Measurements from ENCODE around the gene MADD. TPM values are rescaled to one million over a fixed set of nuclear protein-coding genes. Genes with fewer than 3 reads are reported as not detected.

The MADD gene
- total and polyA plus RNA-seq, 10 of the 15 experiments (the other 5 are each of a cell fraction or from before 2014, with no cell fraction given) = 0.47 to 35.4 (median 17.6) TPM

GRCh38 chr11:47256374-47256773 is 13.6 kb upstream of the MADD start:
- H3K9ac ChIP-seq (ENCODE audit: control insufficient read depth, insufficient read depth, low read length) = no peak overlapping the region
- RAD21 ChIA-PET (ENCODE audit: unreplicated experiment) = interaction anchor here (0.7 kb wide), 1 partner anchor 10 kb away, joined by 3 read pairs; no protein-coding TSS in a partner anchor
- no peaks in the 10 kb centered on the region for H3K36me3 ChIP-seq (ENCODE audit: control insufficient read depth in 2 of 2, insufficient read depth in 2 of 2, low read length in 1 of 2)
- ATAC-seq (no peak), DNase-seq (ENCODE audit: low read depth, low spot score) (no peak), FAIRE-seq (no peak)
- H3K4me3 ChIP-seq = no peak overlapping the region
- SMC1A ChIA-PET (ENCODE audit: uncharacterized antibody, unreplicated experiment) = interaction anchor here (1.4 kb wide), 1 partner anchor 78 kb away, joined by 4 read pairs; no protein-coding TSS in a partner anchor
- TF ChIP-seq SREBF2 (IDR thresholded peaks at IDR 0.05; ENCODE audit: low read length) (no peak), HDGF (IDR thresholded peaks at IDR 0.05) (no peak), NFXL1 (IDR thresholded peaks at IDR 0.05; ENCODE audit: borderline replicate concordance) (no peak), MXI1 (IDR thresholded peaks at IDR 0.05; ENCODE audit: low read depth, low read length) (no peak), HSF1 (IDR thresholded peaks at IDR 0.05; ENCODE audit: low read depth, low read length) (no peak), ZNF622 (IDR thresholded peaks at IDR 0.05) (no peak), ASH2L (IDR thresholded peaks at IDR 0.05; ENCODE audit: borderline replicate concordance, low read depth) (no peak)
- H3K27me3 ChIP-seq (replicated peaks in 1 of 2; ENCODE audit: control insufficient read depth in 2 of 2, insufficient read depth in 2 of 2, low read length in 1 of 2) = no peaks in the 10 kb centered on the region
- no peak overlapping the region for H2AFZ ChIP-seq (ENCODE audit: control insufficient read depth, low read depth, low read length)
- WGBS (ENCODE audit: insufficient coverage, insufficient replicate concordance, low lambda C conversion rate, missing lambda C conversion rate) = 83% methylated on average over 3 of the region's 6 CpGs
- H3K4me1 ChIP-seq (ENCODE audit: control insufficient read depth, insufficient read depth, low read length) = no peaks in the 10 kb centered on the region
- POLR2A ChIA-PET = no interaction called here
- H4K20me1 ChIP-seq (ENCODE audit: control insufficient read depth, insufficient read depth) = no peaks in the 10 kb centered on the region
- H3K4me2 ChIP-seq (ENCODE audit: control insufficient read depth, insufficient read depth) = no peak overlapping the region
- H3K27ac ChIP-seq (ENCODE audit: control insufficient read depth, insufficient read depth) = no peak overlapping the region
- BruUV-seq (replicated peaks) = no TSS peak
- H3K9me3 ChIP-seq (replicated peaks; ENCODE audit: control insufficient read depth, insufficient read depth, low read length) = no peaks in the 10 kb centered on the region
- no peaks in the 10 kb centered on the region for H3K79me2 ChIP-seq (ENCODE audit: control insufficient read depth, insufficient read depth, low read length)
- intact Hi-C loops (cut with micrococcal nuclease; ENCODE audit: unreplicated experiment) = no loop called here
- in situ Hi-C loops (cut with MboI) = no loop called here
- CTCF ChIA-PET = interaction anchor here (1.3 to 1.8 kb wide), 4 partner anchors 8 to 78 kb away, joined by 3 to 11 read pairs (median 4); partner anchors contain the start of genes ACP2 and MADD

Data from GM12878 (cell line).